Spleen (tissue), 11 donors: ENCODE measurements around the gene SCAF11. TPM values are rescaled to one million over a fixed set of nuclear protein-coding genes. Genes with fewer than 3 reads are reported as not detected.

Source experiments
- DNase-seq: peaks from one replicate; pipeline ENCODE4 v3.0.0-alpha.2; 2020
- H3K27ac ChIP-seq, 8 donors: fragments of 200-600 bp; sonication (generic) in 7 of 8; 1 replicate in 4 of 8; 2 replicates in 4 of 8; pipeline versions ENCODE4 v1.5.0 to v1.8.0; 2016 to 2021; ENCODE audit warnings: inconsistent platforms in 4 of 8, mild to moderate bottlenecking in 4 of 8, moderate library complexity in 1 of 8
- H3K27me3 ChIP-seq, 7 donors: fragments of 200-600 bp; sonication (generic) in 6 of 7; replicated peaks in 1 of 7; 1 replicate in 4 of 7; 2 replicates in 3 of 7; pipeline versions ENCODE4 v1.5.0 to v1.8.0; 2016 to 2021; ENCODE audit warnings: inconsistent platforms in 3 of 7, mild to moderate bottlenecking in 1 of 7
- H3K36me3 ChIP-seq, 6 donors: fragments of 200-600 bp; sonication (generic) in 5 of 6; 1 replicate in 4 of 6; 2 replicates in 2 of 6; pipeline versions ENCODE4 v1.5.0 to v1.8.0; 2016 to 2021; ENCODE audit warnings: inconsistent platforms in 2 of 6
- H3K4me1 ChIP-seq, 6 donors: fragments of 200-600 bp; sonication (generic) in 5 of 6; 1 replicate in 3 of 6; 2 replicates in 3 of 6; pipeline versions ENCODE4 v1.5.0 to v1.8.0; 2016 to 2021; ENCODE audit warnings: inconsistent platforms in 3 of 6
- H3K4me3 ChIP-seq, 8 donors: fragments of 200-600 bp; sonication (generic) in 7 of 8; 1 replicate in 4 of 8; 2 replicates in 4 of 8; pipeline versions ENCODE4 v1.5.0 to v1.8.0; 2016 to 2021; ENCODE audit warnings: inconsistent platforms in 4 of 8, mild to moderate bottlenecking in 4 of 8, moderate library complexity in 2 of 8
- H3K9me3 ChIP-seq, 8 donors: fragments of 200-600 bp; sonication (generic) in 7 of 8; 1 replicate in 4 of 8; 2 replicates in 4 of 8; pipeline versions ENCODE4 v1.5.0 to v1.8.0; 2016 to 2021; ENCODE audit warnings: inconsistent platforms in 4 of 8
- CTCF ChIP-seq, 11 experiments: fragments of 200-600 bp in 7 of 11; fragments of 450-650 bp in 4 of 11; sonication (generic) in 4 of 11; IDR thresholded peaks in 8 of 11; conservative IDR thresholded peaks in 3 of 11; 1 replicate in 7 of 11; 2 replicates in 4 of 11; pipeline versions ENCODE4 v1.4.0 to v1.8.0; 2016 to 2021; ENCODE audit warnings: antibody characterized with exemption in 11 of 11, inconsistent platforms in 4 of 11, mild to moderate bottlenecking in 1 of 11
- POLR2A ChIP-seq, 3 donors: fragments of 450-650 bp; IDR thresholded peaks; one replicate each; pipeline ENCODE4 v1.5.1; 2017; ENCODE audit warnings: antibody characterized with exemption in 3 of 3, mild to moderate bottlenecking in 1 of 3
- POLR2AphosphoS5 ChIP-seq, 3 donors: sonication (generic); formaldehyde crosslinking; IDR thresholded peaks; one replicate each; pipeline ENCODE4 v1.5.1; 2017; ENCODE audit warnings: antibody characterized with exemption in 3 of 3
- WGBS, 5 donors: extraction: QIAGEN DNeasy Blood & Tissue Kit in 3 of 5; methylation state at CpG; one replicate each; pipeline versions ENCODE4 v1.1.5 to v1.1.7; 2013 to 2018; 5-methylcytosine and 5-hydroxymethylcytosine counted together
- intact Hi-C: fragments of 100-400 bp; cut with DNase I; formaldehyde crosslinking; loops from one replicate; pipeline ENCODE4 v1.15.0; 2023; ENCODE audit warnings: low total_unique reads
- polyA plus RNA-seq, 3 donors: library from polyadenylated mRNA; stranded (reverse); fragments of 200-250 nt; gene quantifications; one replicate each; pipeline ENCODE4 v1.2.1, GENCODE V29; 2013
- total RNA-seq, 7 donors: library from RNA; depleted of rRNA in 3 of 7; stranded (reverse); fragments of >200 nt in 3 of 7; fragmentation: NEBNext Ultra II Directional in 4 of 7; extraction: Animal tissue kit (Norgen Biotek cat#: 25700) in 4 of 7; gene quantifications; one replicate each; pipeline versions ENCODE4 v1.1.0 to v1.2.1, GENCODE V29; 2016 to 2021
- donor health status: healthy with polysubstance abuse.
- donor health status: DM: no; HTN: no; CAD: no; lungs with moderate emphysema.
- donor health status: DM: no; HTN: no; CAD: no.
- donor health status: Bipolar disorder and iron deficiency.
- donor health status: healthy.
- donor health status: DM: no; HTN: no; CAD: no.
- donor health status: DM: yes; HTN: yes; CAD: no.

Gene SCAF11
- total and polyA plus RNA-seq, 10 donors: 30.0 to 249 (median 170) TPM

- no peaks in the 10 kb centered on the region for H3K9me3 ChIP-seq
- intact Hi-C loops: loop anchor here (10.0 kb wide), 1 partner anchor 255 kb away; no protein-coding TSS in a partner anchor
- H3K36me3 ChIP-seq: peaks cover 0 to 10% (median 0%) of the 10 kb centered on the region in 6 donors
- 0 to 1% (median 0%) methylated on average over 28 to 71 of the region's 71 CpGs for WGBS, 5 donors
- H3K27me3 ChIP-seq: no peaks in the 10 kb centered on the region
- H3K4me1 ChIP-seq: peaks cover 41 to 66% (median 51%) of the 10 kb centered on the region in 6 donors
- TF ChIP-seq POLR2A (IDR thresholded peaks at IDR 0.05) (peak in 1 of 3 donors; percentile 54), CTCF (IDR thresholded peaks at IDR 0.05 in 8 of 11, conservative IDR thresholded peaks at IDR 0.05 in 3 of 11) (no peak), POLR2AphosphoS5 (IDR thresholded peaks at IDR 0.05) (peak in 2 of 3 donors; percentile 75 to 79)
- peak overlapping the region; percentile 96 to 100 (median 99) for H3K27ac ChIP-seq
- H3K4me3 ChIP-seq: peak overlapping the region; percentile 62 to 82 (median 72)
- peak; percentile 93 for DNase-seq
These were observed 480 bp downstream of the SCAF11 start for GRCh38 chr12:45989721-45990467.

GRCh38 chr12:45989287-45989686 is 1.1 kb downstream of the SCAF11 start:
- Histone ChIP-seq H3K4me1 (peaks cover 44 to 72% (median 57%) of the 10 kb centered on the region in 6 donors), H3K27ac (peak overlapping the region; percentile 96 to 100 (median 99)), H3K27me3 (no peaks in the 10 kb centered on the region), H3K36me3 (peaks cover 0 to 10% (median 0%) of the 10 kb centered on the region in 6 donors), H3K9me3 (no peaks in the 10 kb centered on the region), H3K4me3 (peak overlapping the region; percentile 62 to 82 (median 72))
- TF ChIP-seq POLR2AphosphoS5 (IDR thresholded peaks at IDR 0.05) (no peak), CTCF (IDR thresholded peaks at IDR 0.05 in 8 of 11, conservative IDR thresholded peaks at IDR 0.05 in 3 of 11) (no peak), POLR2A (IDR thresholded peaks at IDR 0.05) (no peak)
- WGBS, 5 donors: 2 to 7% (median 6%) methylated on average over 10 of the region's 10 CpGs
- DNase-seq: no peak
- intact Hi-C loops: loop anchor here (10.0 kb wide), 1 partner anchor 254 kb away; no protein-coding TSS in a partner anchor

GRCh38 chr12:45988264-45988663 is 2.1 kb downstream of the SCAF11 start:
- peak overlapping the region in 2 of 8 donors; percentile 74 to 76 for H3K4me3 ChIP-seq
- peaks cover 0 to 10% (median 0%) of the 10 kb centered on the region in 6 donors for H3K36me3 ChIP-seq
- peak overlapping the region in 4 of 8 donors; percentile 46 to 100 (median 98) for H3K27ac ChIP-seq
- no peak for DNase-seq
- no peaks in the 10 kb centered on the region for H3K9me3 ChIP-seq
- WGBS, 5 donors: 48 to 75% (median 68%) methylated on average over 3 of the region's 3 CpGs
- H3K27me3 ChIP-seq: no peaks in the 10 kb centered on the region
- H3K4me1 ChIP-seq: peaks cover 48 to 82% (median 67%) of the 10 kb centered on the region in 6 donors
- intact Hi-C loops: loop anchor here (10.0 kb wide), 1 partner anchor 253 kb away; no protein-coding TSS in a partner anchor
- TF ChIP-seq POLR2AphosphoS5 (IDR thresholded peaks at IDR 0.05) (no peak), CTCF (IDR thresholded peaks at IDR 0.05 in 8 of 11, conservative IDR thresholded peaks at IDR 0.05 in 3 of 11) (no peak), POLR2A (IDR thresholded peaks at IDR 0.05) (no peak)

- no peaks in the 10 kb centered on the region for H3K27me3 ChIP-seq
- H3K9me3 ChIP-seq: no peaks in the 10 kb centered on the region
- peak overlapping the region in 7 of 8 donors; percentile 54 to 100 (median 77) for H3K27ac ChIP-seq
- peaks cover 0 to 10% (median 0%) of the 10 kb centered on the region in 6 donors for H3K36me3 ChIP-seq
- peaks cover 48 to 87% (median 74%) of the 10 kb centered on the region in 6 donors for H3K4me1 ChIP-seq
- DNase-seq: no peak
- H3K4me3 ChIP-seq: peak overlapping the region in 1 of 8 donors; percentile 74
- TF ChIP-seq CTCF (IDR thresholded peaks at IDR 0.05 in 8 of 11, conservative IDR thresholded peaks at IDR 0.05 in 3 of 11) (no peak), POLR2AphosphoS5 (IDR thresholded peaks at IDR 0.05) (no peak), POLR2A (IDR thresholded peaks at IDR 0.05) (no peak)
- 60 to 70% (median 67%) methylated on average over 3 of the region's 3 CpGs for WGBS, 5 donors
- intact Hi-C loops: loop anchor here (10.0 kb wide), 1 partner anchor 253 kb away; no protein-coding TSS in a partner anchor
These were observed 3.0 kb downstream of the SCAF11 start for GRCh38 chr12:45987340-45987727.
